ENCODE data around the gene ACP1.

The ACP1 gene

DNA sequence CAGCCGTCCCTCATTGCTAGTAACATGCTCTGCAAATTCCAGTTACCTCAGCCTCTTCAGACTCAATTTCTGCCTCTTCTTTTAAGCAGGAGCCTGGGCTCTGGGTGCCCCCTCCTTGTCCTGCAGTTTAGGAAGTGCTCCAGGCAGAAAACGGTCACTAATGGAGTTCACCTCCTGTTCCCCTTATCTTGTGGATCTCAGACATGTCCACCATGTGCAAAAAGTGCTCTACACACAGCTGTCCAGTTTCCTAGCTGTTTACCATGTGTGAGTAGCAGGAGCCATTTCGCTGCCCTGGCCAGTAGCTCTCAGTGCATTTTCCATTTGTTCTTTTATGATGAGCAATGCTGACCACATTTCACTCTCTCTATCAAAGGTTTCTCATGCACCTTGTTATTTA is 5.8 kb upstream of the ACP1 start:
- Histone ChIP-seq H3K27ac (ENCODE audit: poor library complexity, severe bottlenecking) (no peak overlapping the region), H3K27me3 (ENCODE audit: insufficient read depth, poor library complexity, severe bottlenecking) (no peaks in the 10 kb centered on the region), H3K36me3 (ENCODE audit: low read depth) (peaks cover 22% of the 10 kb centered on the region), H3K4me3 (ENCODE audit: severe bottlenecking) (no peak overlapping the region), H3K4me1 (ENCODE audit: insufficient read depth, poor library complexity, severe bottlenecking) (peaks cover 3% of the 10 kb centered on the region), H3K9me3 (ENCODE audit: severe bottlenecking) (peaks cover 9% of the 10 kb centered on the region)
- ATAC-seq (ENCODE audit: low read depth) = no peak
- DNase-seq (ENCODE audit: low spot score) = no peak
- no peak for TF ChIP-seq CTCF (IDR thresholded peaks at IDR 0.05; ENCODE audit: poor library complexity, severe bottlenecking)

DNA sequence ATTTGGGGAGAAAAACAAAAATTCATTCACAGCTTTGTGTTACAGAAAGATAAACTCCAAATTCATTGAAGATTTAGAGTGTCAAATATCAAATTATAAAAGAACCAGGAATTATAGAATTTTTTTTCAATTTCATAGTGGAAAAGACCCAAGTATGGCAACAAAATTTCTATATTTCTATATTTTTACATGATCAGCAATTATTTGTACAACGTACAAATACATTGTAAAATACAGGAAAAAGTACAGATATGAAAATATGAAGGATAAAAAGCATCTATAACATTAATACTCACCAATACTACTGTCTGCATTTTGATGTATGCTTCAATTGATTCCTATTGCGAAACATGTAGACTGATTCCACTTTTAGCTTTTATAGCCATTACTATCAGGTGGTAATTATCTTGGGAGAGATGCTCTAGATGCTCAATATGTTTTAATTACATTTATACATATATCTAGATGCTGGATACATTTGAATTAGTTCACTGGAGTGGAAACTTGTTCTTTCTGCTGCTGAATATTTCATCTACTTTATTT is 4.9 kb upstream of the ACP1 start:
- ATAC-seq (ENCODE audit: low read depth) (no peak), DNase-seq (ENCODE audit: low spot score) (no peak)
- no peak overlapping the region for H3K27ac ChIP-seq (ENCODE audit: poor library complexity, severe bottlenecking)
- H3K9me3 ChIP-seq (ENCODE audit: severe bottlenecking) = peaks cover 9% of the 10 kb centered on the region
- peaks cover 3% of the 10 kb centered on the region for H3K4me1 ChIP-seq (ENCODE audit: insufficient read depth, poor library complexity, severe bottlenecking)
- no peak for TF ChIP-seq CTCF (IDR thresholded peaks at IDR 0.05; ENCODE audit: poor library complexity, severe bottlenecking)
- H3K27me3 ChIP-seq (ENCODE audit: insufficient read depth, poor library complexity, severe bottlenecking) = no peaks in the 10 kb centered on the region
- peaks cover 22% of the 10 kb centered on the region for H3K36me3 ChIP-seq (ENCODE audit: low read depth)
- no peak overlapping the region for H3K4me3 ChIP-seq (ENCODE audit: severe bottlenecking)

GRCh38 chr2:260507-261161 is 4.1 kb upstream of the ACP1 start:
- no peak overlapping the region for H3K27ac ChIP-seq (ENCODE audit: poor library complexity, severe bottlenecking)

GRCh38 chr2:262117-262516 is 2.6 kb upstream of the ACP1 start:
- Histone ChIP-seq H3K4me3 (ENCODE audit: severe bottlenecking) (no peak overlapping the region), H3K9me3 (ENCODE audit: severe bottlenecking) (peaks cover 9% of the 10 kb centered on the region), H3K36me3 (ENCODE audit: low read depth) (peaks cover 24% of the 10 kb centered on the region), H3K27me3 (ENCODE audit: insufficient read depth, poor library complexity, severe bottlenecking) (no peaks in the 10 kb centered on the region), H3K4me1 (ENCODE audit: insufficient read depth, poor library complexity, severe bottlenecking) (peaks cover 15% of the 10 kb centered on the region), H3K27ac (ENCODE audit: poor library complexity, severe bottlenecking) (no peak overlapping the region)
- TF ChIP-seq CTCF (IDR thresholded peaks at IDR 0.05; ENCODE audit: poor library complexity, severe bottlenecking) = no peak
- ATAC-seq (ENCODE audit: low read depth) (no peak), DNase-seq (ENCODE audit: low spot score) (no peak)

More at GRCh38 chr2:260507-261161, 4.1 kb upstream of the ACP1 start:
- peaks cover 22% of the 10 kb centered on the region for H3K36me3 ChIP-seq (ENCODE audit: low read depth)
- no peaks in the 10 kb centered on the region for H3K27me3 ChIP-seq (ENCODE audit: insufficient read depth, poor library complexity, severe bottlenecking)
- no peak for TF ChIP-seq CTCF (IDR thresholded peaks at IDR 0.05; ENCODE audit: poor library complexity, severe bottlenecking)
- H3K4me1 ChIP-seq (ENCODE audit: insufficient read depth, poor library complexity, severe bottlenecking) = peaks cover 4% of the 10 kb centered on the region
- no peak for DNase-seq (ENCODE audit: low spot score)
- no peak for ATAC-seq (ENCODE audit: low read depth)
- H3K4me3 ChIP-seq (ENCODE audit: severe bottlenecking) = no peak overlapping the region
- peaks cover 9% of the 10 kb centered on the region for H3K9me3 ChIP-seq (ENCODE audit: severe bottlenecking)

All from RWPE2 (cell line).